NB4 (cell line): Measurements from ENCODE around the gene SH3BP4.

Experiments
- DNase-seq: peaks from one replicate; pipeline ENCODE4 v3.0.0; 2010; ENCODE audit warnings: low read depth
- H3K4me3 ChIP-seq: one replicate; pipeline ENCODE4 v1.5.1; 2011; ENCODE audit warnings: mild to moderate bottlenecking, low read depth, low read length, moderate library complexity
- CTCF ChIP-seq: IDR thresholded peaks from one replicate; pipeline ENCODE4 v1.5.1; 2012; ENCODE audit warnings: low read depth, low read length
- MYC ChIP-seq: IDR thresholded peaks from 2 replicates; pipeline ENCODE4 v1.6.1; 2011; ENCODE audit warnings: low read depth, low read length
- POLR2A ChIP-seq: IDR thresholded peaks from 2 replicates; pipeline ENCODE4 v1.6.1; 2011; ENCODE audit warnings: mild to moderate bottlenecking; ENCODE audit not compliant: insufficient read length; ENCODE audit errors: extremely low read depth
- TF ChIP-seq, protein P1 (sequence below): IDR thresholded peaks from 2 replicates; pipeline ENCODE4 v1.6.1; 2011; ENCODE audit warnings: low read depth, low read length

Gene SH3BP4

DNA sequence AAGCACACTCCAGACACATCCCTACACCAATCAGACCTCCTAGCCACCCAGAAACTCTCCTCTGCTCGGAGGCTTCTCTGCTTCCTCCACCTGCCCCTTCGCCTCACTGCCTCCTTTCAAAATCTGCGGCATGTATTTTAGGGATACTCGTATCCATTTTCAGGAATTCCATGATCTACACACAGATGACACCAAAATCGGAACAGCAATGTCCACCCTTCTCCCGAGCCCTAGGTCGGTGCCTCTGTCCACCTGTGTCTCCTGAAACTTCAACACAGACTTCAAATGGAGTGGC lies 1.4 kb upstream of the SH3BP4 start:
- DNase-seq, result no peak
- TF ChIP-seq MYC (no peak), CTCF (no peak), POLR2A (no peak)
- TF ChIP-seq, protein P1, sequence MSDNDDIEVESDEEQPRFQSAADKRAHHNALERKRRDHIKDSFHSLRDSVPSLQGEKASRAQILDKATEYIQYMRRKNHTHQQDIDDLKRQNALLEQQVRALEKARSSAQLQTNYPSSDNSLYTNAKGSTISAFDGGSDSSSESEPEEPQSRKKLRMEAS, result no peak
- H3K4me3 ChIP-seq, result no peak overlapping the region

DNA sequence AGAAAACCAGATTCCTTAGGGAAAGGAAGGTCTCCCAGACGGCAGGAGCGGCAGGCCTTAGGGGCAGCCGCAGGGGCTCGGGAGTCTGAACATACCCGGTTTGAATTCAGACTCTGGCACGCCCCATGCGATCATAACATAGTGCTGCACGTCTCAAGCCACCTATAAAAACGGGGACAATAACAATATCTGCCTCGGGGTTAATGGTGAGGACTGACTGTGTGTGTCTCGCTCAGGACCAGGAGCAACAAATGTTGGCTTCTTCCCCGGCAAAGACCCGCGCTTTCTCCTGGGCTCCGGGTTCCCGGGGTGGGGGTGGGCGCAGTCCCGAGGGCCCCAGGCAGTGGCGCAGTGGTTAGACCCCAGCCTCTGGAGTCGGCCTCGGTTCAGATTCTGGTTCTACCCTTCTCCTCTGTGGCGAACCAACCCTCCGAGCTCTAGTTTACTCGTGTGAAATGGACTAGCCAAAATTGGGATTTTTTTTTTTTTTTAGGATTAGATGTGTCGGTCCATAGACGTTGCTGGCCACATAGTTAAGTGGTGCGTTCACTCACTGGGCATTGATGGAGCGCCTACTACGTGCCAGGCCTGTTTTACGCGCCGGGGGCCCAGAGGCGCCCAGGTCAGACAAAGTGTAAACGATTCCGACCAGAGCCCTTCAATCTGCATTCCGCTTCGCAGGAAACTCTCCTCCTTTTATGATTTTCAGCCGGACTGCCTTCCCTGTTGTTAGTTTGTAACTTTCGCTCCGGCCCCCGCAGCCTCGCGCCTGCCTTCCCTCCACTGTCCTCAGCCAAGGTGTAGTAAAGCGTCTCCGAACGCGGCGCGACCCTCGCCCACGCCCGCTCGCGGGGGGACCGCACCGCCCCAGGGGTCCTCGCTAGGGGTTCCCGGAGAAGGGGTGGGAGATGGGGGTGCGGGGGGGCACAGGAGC lies 820 bp upstream of the SH3BP4 start:
- DNase-seq, result no peak
- no peak overlapping the region for H3K4me3 ChIP-seq
- TF ChIP-seq POLR2A (no peak), MYC (no peak), CTCF (no peak)
- TF ChIP-seq, protein P1, result no peak

DNA sequence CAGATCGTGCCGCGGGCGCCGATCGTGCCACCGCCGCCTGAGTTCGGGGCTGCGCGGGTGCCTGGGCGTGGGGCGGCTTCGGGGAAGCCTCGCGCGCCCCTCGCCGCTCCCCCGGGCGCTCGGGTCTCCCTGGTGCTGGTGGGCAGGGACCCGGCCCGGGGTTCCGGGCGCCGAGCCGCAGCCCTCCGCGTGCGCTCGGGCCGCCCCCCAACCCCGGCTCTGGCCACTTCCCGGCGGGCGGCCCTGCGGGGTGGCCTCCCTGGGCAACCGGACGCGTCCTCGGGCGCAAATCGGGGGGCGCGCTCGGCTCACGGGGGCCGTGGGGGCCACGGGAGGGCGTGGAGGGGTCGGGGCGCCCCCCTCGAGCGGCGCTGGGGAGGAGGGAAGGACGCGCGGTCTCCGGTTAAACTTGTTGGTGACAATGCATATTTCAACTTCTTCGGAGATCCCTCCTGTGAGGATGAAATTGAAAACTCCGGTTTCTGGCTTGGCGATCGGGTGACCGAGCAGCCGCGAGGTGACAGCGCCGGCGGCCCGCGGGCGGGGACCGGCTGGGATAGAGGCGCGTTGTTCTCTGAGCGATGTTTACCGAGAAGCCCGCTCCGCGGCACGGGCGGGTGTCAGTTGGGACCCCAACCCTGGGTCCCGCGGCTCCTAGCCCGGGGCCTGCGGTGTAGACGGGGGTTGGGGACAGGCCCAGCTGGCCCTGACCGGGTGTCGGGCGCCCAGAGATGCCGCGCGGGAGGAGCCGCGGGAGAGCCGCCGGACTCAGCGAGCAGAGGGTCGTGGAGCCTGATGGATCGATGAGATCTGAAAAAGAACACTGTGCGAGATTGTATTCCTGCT lies 676 bp downstream of the SH3BP4 start:
- no peak overlapping the region for H3K4me3 ChIP-seq
- DNase-seq, result no peak
- TF ChIP-seq POLR2A (no peak), MYC (no peak), CTCF (no peak)
- TF ChIP-seq, protein P1, result no peak

DNA sequence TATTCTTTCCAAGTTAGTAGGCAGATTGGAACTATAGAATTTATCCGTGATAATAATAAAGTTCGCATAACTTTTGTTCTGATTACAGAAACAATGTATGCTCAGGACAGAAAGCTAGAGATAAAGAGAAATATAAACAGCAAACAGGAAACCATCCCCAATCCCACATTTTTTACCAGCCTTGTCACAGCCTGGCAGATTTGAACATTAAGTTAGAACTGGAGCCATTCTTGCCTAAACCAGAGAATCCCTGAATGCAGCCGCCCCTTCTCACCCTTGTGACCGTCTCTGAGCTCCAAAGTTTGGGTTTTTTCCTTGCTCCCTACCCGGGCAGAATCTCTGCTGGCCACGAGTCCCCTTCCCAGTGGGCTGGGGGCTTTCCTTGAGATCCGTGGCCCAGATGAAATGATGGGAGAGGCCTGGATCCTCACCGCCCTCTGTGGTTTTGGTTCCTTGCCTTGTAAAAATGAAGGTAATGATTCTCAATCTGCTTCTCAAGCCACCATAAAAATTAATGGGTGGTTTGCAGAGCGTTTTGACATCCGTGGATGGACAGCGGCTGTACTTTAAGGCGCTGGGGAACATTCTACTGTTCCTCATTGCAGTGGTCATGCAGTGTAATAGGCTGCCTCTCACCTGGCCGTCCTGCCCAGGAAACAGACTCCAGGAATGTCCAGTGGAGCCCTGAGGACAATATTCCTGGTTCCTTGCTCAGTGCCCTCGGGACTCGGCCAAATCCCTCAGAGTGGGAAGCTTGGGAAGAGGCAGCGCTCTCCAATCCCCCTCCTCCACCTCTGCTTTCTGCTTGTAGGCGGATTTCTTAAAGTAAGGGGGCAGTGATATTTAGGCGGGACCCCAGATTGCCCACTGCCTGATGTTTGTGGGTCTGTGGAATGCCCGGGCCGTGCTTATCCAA lies 1.6 kb downstream of the SH3BP4 start:
- no peak overlapping the region for H3K4me3 ChIP-seq
- TF ChIP-seq POLR2A (no peak), CTCF (no peak), MYC (no peak)
- TF ChIP-seq, protein P1, result no peak
- DNase-seq, result no peak

- H3K4me3 ChIP-seq, result no peak overlapping the region
- DNase-seq, result no peak
- no peak for TF ChIP-seq CTCF
- TF ChIP-seq MYC, result no peak
- TF ChIP-seq POLR2A, result no peak
- TF ChIP-seq, protein P1, result no peak
These were observed 2.8 kb downstream of the SH3BP4 start for GRCh38 chr2:234954551-234954992.
